ENCODE data around the gene BEST4. TPM values are rescaled to one million over a fixed set of nuclear protein-coding genes. Genes with fewer than 3 reads are reported as not detected.

BEST4 gene
- total RNA-seq (under 1 TPM in 4 of 7 donors, not detected in 3; 0.16 to 0.61 (median 0.30) TPM), polyA plus RNA-seq (under 1 TPM; 0.32 to 0.89 (median 0.80) TPM)
- long read RNA-seq, donor 1 = 0 reads
- long read RNA-seq, donor 2 = 0 reads

DNA sequence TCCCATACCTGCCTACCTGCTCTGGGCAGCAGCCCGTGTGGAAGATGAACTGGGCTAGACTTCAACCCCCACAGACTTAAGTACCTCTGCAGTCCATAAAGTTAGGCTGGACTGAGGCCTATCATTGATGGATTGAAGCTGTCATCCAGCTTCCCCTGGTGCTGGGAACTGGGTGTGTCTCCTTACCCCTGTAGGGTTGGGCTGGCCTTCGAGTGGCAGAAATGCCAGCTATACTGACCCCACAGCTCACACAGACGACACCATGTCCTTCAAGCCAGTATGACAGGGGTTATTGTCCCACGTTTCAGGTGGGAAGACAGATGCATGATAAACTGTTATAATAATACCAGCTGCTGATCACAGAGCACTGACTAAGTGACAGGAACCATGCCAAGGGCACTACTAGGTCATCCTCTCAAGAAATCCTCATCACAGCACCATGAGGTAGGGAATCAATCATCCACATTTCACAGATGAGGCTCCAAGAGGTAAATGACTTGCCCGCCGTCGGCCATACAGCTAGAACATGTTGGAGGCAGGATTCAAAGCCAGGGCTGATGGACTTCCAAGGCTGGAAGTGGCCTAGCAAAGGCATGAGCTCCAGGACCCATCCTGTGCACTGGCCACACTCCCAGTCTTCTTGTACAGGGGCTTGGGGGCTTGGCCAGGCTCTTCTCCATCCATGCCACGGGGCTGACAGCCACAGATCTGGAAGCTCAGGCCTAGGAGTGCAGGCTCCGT is at the start of gene BEST4:
Gene BEST4 (minus strand): TSS at position 51 of the 741 bp plus-strand sequence. CDS start 465 bp downstream, outside the sequence.
- peaks cover 12 to 36% (median 35%) of the 10 kb centered on the region in 6 donors for H3K4me1 ChIP-seq
- no peak for DNase-seq
- no peak for TF ChIP-seq POLR2A (IDR thresholded peaks at IDR 0.05)
- no peak for TF ChIP-seq POLR2AphosphoS5 (IDR thresholded peaks at IDR 0.05)
- TF ChIP-seq, protein P1, sequence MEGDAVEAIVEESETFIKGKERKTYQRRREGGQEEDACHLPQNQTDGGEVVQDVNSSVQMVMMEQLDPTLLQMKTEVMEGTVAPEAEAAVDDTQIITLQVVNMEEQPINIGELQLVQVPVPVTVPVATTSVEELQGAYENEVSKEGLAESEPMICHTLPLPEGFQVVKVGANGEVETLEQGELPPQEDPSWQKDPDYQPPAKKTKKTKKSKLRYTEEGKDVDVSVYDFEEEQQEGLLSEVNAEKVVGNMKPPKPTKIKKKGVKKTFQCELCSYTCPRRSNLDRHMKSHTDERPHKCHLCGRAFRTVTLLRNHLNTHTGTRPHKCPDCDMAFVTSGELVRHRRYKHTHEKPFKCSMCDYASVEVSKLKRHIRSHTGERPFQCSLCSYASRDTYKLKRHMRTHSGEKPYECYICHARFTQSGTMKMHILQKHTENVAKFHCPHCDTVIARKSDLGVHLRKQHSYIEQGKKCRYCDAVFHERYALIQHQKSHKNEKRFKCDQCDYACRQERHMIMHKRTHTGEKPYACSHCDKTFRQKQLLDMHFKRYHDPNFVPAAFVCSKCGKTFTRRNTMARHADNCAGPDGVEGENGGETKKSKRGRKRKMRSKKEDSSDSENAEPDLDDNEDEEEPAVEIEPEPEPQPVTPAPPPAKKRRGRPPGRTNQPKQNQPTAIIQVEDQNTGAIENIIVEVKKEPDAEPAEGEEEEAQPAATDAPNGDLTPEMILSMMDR (IDR thresholded peaks at IDR 0.05 in 8 of 11, conservative IDR thresholded peaks at IDR 0.05 in 3 of 11) = no peak
- WGBS, 5 donors = 63 to 86% (median 77%) methylated on average over 3 to 9 of the region's 9 CpGs
- no peak within 1 kb of the TSS for H3K4me3 ChIP-seq
- no peaks in the 10 kb centered on the region for H3K36me3 ChIP-seq
- H3K27me3 ChIP-seq (replicated peaks in 1 of 7) = no peaks in the 10 kb centered on the region
- intact Hi-C loops (cut with DNase I; ENCODE audit: low total_unique reads) = loop anchor here (5.0 to 10.0 kb wide), 2 partner anchors 34 to 53 kb away; partner anchors contain the start of genes KIF2C and RNU5D-1
- H3K9me3 ChIP-seq = no peaks in the 10 kb centered on the region
- peak within 1 kb of the TSS in 2 of 8 donors; percentile 5 to 73 for H3K27ac ChIP-seq

GRCh38 chr1:44835738-44836675 is 48.0 kb upstream of the BEST4 start:
- H3K36me3 ChIP-seq = no peaks in the 10 kb centered on the region
- peak overlapping the region in 1 of 8 donors; percentile 37 for H3K27ac ChIP-seq
- H3K27me3 ChIP-seq (replicated peaks in 1 of 7) = no peaks in the 10 kb centered on the region
- H3K9me3 ChIP-seq = no peaks in the 10 kb centered on the region
- WGBS, 5 donors = 64 to 72% (median 67%) methylated on average over 23 of the region's 23 CpGs
- TF ChIP-seq, protein P1 (IDR thresholded peaks at IDR 0.05 in 8 of 11, conservative IDR thresholded peaks at IDR 0.05 in 3 of 11) = peak; percentile 76 to 94 (median 85)
- TF ChIP-seq POLR2AphosphoS5 (IDR thresholded peaks at IDR 0.05) (peak in 1 of 3 donors; percentile 52), POLR2A (IDR thresholded peaks at IDR 0.05) (no peak)
- peak; percentile 95 for DNase-seq
- intact Hi-C loops (cut with DNase I; ENCODE audit: low total_unique reads) = loop anchor here (5.0 kb wide), 1 partner anchor 151 kb away; the partner anchor contains the start of gene EIF2B3
- peaks cover 0 to 62% (median 26%) of the 10 kb centered on the region in 6 donors for H3K4me1 ChIP-seq
- peak overlapping the region in 1 of 8 donors; percentile 14 for H3K4me3 ChIP-seq

DNA sequence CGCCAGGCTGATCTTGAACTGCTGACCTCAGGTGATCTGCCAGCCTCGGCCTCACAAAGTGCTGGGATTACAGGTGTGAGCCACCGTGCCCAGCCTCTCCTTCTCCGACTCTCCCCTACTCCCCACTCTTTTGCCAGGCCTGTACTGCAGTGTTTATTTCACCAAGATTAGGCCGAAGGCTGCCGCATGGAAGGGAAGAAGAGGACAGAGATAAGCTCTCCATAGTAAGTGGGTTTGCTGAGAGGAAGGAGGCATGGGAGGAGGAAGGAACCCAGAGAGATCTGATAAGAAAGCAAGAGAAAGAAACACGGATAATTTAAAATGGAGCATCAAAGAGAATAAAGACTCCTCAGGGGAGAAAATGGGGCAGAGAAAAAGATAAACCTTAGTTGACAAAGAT is 46.4 kb upstream of the BEST4 start:
- Histone ChIP-seq H3K4me3 (no peak overlapping the region), H3K27me3 (replicated peaks in 1 of 7) (no peaks in the 10 kb centered on the region), H3K27ac (peak overlapping the region in 2 of 8 donors; percentile 5 to 15), H3K36me3 (no peaks in the 10 kb centered on the region), H3K4me1 (peaks cover 0 to 78% (median 32%) of the 10 kb centered on the region in 6 donors), H3K9me3 (no peaks in the 10 kb centered on the region)
- 38 to 56% (median 47%) methylated on average over 7 of the region's 7 CpGs for WGBS, 5 donors
- no peak for DNase-seq
- TF ChIP-seq POLR2AphosphoS5 (IDR thresholded peaks at IDR 0.05) (no peak), POLR2A (IDR thresholded peaks at IDR 0.05) (no peak)
- TF ChIP-seq, protein P1 (IDR thresholded peaks at IDR 0.05 in 8 of 11, conservative IDR thresholded peaks at IDR 0.05 in 3 of 11) = no peak
- intact Hi-C loops (cut with DNase I; ENCODE audit: low total_unique reads) = no loop called here

Measured in spleen (tissue), 13 donors.